ENCODE data around the gene TEAD1. TPM values are rescaled to one million over a fixed set of nuclear protein-coding genes. Genes with fewer than 3 reads are reported as not detected.

Gene TEAD1
- total RNA-seq, 1 donor, result 176 TPM

DNA sequence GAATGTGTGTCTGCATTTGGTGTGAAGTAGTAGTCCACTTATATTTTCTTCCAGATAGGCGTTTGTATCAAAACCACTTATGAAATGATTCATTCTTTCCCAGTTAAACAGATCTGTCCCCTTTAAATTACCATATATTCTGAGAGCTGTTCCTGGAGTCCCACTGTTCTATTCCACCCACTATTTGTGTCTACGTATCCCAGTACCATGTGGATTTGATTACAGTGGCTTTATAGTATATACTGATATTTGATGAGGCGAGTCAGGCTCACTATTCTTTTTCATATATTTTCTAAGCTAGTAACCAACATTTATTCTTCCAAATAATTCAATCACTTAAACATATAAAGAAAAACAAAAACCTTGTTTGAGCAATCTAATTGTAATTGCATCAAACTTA is 253.0 kb downstream of the TEAD1 start:
- TF ChIP-seq CTCF (IDR thresholded peaks at IDR 0.05; ENCODE audit: extremely low read depth, low read depth, low read length), result no peak
- H3K4me1 ChIP-seq (ENCODE audit: insufficient read depth, low read length), result peaks cover 3% of the 10 kb centered on the region
- H3K36me3 ChIP-seq (ENCODE audit: insufficient read depth, low read length), result peaks cover 55% of the 10 kb centered on the region
- H4K20me1 ChIP-seq (ENCODE audit: insufficient read depth, low read length), result peaks cover 7% of the 10 kb centered on the region
- H3K9me3 ChIP-seq (ENCODE audit: low read depth, low read length), result no peaks in the 10 kb centered on the region
- no peak overlapping the region for H3K4me2 ChIP-seq (ENCODE audit: insufficient read depth, low read length)
- DNase-seq (ENCODE audit: insufficient read length, low spot score, missing footprints), result no peak
- H3K27me3 ChIP-seq (ENCODE audit: insufficient read depth, low read length), result no peaks in the 10 kb centered on the region
- H3K4me3 ChIP-seq (ENCODE audit: insufficient read depth, low read length), result no peak overlapping the region
- peaks cover 19% of the 10 kb centered on the region for H3K79me2 ChIP-seq (ENCODE audit: insufficient read depth, low read length)
- no peak overlapping the region for H2AFZ ChIP-seq (ENCODE audit: low read length)
- no peak overlapping the region for H3K27ac ChIP-seq (ENCODE audit: low read depth, low read length)

DNA sequence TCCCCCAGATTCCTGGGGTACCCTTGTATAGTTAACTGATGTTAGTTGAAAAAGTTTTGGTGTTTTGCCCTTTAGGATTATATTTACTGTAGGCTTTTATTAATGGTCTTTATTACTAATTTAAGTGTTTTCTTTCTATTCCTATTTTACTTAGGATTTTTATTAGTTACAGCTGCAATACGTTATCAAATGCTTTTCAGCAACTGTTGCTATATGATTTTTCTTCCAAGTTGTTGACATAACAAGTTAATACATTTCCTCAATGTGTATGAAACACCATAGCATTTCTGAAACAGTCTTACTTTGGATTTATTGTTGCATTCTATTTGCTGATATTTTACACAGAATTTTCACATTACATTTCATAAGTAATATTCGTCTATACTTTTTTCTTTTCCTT is 253.7 kb downstream of the TEAD1 start:
- no peak for TF ChIP-seq CTCF (IDR thresholded peaks at IDR 0.05; ENCODE audit: extremely low read depth, low read depth, low read length)
- H3K79me2 ChIP-seq (ENCODE audit: insufficient read depth, low read length), result peaks cover 16% of the 10 kb centered on the region
- H3K9me3 ChIP-seq (ENCODE audit: low read depth, low read length), result no peaks in the 10 kb centered on the region
- no peak for DNase-seq (ENCODE audit: insufficient read length, low spot score, missing footprints)
- H3K27me3 ChIP-seq (ENCODE audit: insufficient read depth, low read length), result no peaks in the 10 kb centered on the region
- peaks cover 3% of the 10 kb centered on the region for H3K4me1 ChIP-seq (ENCODE audit: insufficient read depth, low read length)
- H3K4me3 ChIP-seq (ENCODE audit: insufficient read depth, low read length), result no peak overlapping the region
- no peak overlapping the region for H3K4me2 ChIP-seq (ENCODE audit: insufficient read depth, low read length)
- no peak overlapping the region for H2AFZ ChIP-seq (ENCODE audit: low read length)
- no peak overlapping the region for H3K27ac ChIP-seq (ENCODE audit: low read depth, low read length)
- peaks cover 60% of the 10 kb centered on the region for H3K36me3 ChIP-seq (ENCODE audit: insufficient read depth, low read length)
- H4K20me1 ChIP-seq (ENCODE audit: insufficient read depth, low read length), result peaks cover 7% of the 10 kb centered on the region

DNA sequence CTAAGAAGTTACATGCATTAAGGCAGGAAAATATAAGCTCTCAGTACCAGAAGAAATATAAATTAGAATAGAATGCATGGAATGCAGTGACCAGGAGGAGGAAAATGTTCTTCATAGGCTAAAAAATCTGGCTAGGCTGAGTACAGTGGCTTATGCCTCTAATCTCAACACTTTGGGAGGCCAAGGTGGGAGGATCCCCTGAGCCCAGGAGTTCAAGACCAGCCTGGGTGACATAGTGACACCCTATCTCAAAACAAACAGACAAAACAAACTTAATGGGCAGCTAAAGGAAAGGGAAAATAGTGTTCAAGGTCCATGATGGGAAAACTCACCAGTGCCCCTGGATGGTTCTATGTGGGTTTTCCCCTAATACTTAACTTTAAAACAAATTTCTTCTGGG is 256.6 kb downstream of the TEAD1 start:
- Histone ChIP-seq H3K27ac (ENCODE audit: low read depth, low read length) (no peak overlapping the region), H3K9me3 (ENCODE audit: low read depth, low read length) (no peaks in the 10 kb centered on the region), H2AFZ (ENCODE audit: low read length) (no peak overlapping the region), H3K36me3 (ENCODE audit: insufficient read depth, low read length) (peaks cover 50% of the 10 kb centered on the region), H3K4me1 (ENCODE audit: insufficient read depth, low read length) (peaks cover 3% of the 10 kb centered on the region), H3K27me3 (ENCODE audit: insufficient read depth, low read length) (no peaks in the 10 kb centered on the region), H3K79me2 (ENCODE audit: insufficient read depth, low read length) (peaks cover 12% of the 10 kb centered on the region), H3K4me2 (ENCODE audit: insufficient read depth, low read length) (no peak overlapping the region), H4K20me1 (ENCODE audit: insufficient read depth, low read length) (peaks cover 3% of the 10 kb centered on the region), H3K4me3 (ENCODE audit: insufficient read depth, low read length) (no peak overlapping the region)
- no peak for TF ChIP-seq CTCF (IDR thresholded peaks at IDR 0.05; ENCODE audit: extremely low read depth, low read depth, low read length)
- DNase-seq (ENCODE audit: insufficient read length, low spot score, missing footprints), result no peak

- no peaks in the 10 kb centered on the region for H3K9me3 ChIP-seq (ENCODE audit: low read depth, low read length)
- H4K20me1 ChIP-seq (ENCODE audit: insufficient read depth, low read length), result no peaks in the 10 kb centered on the region
- H3K27ac ChIP-seq (ENCODE audit: low read depth, low read length), result no peak overlapping the region
- no peak overlapping the region for H2AFZ ChIP-seq (ENCODE audit: low read length)
- no peak for DNase-seq (ENCODE audit: insufficient read length, low spot score, missing footprints)
- peaks cover 3% of the 10 kb centered on the region for H3K79me2 ChIP-seq (ENCODE audit: insufficient read depth, low read length)
- H3K4me2 ChIP-seq (ENCODE audit: insufficient read depth, low read length), result no peak overlapping the region
- no peak overlapping the region for H3K4me3 ChIP-seq (ENCODE audit: insufficient read depth, low read length)
- H3K4me1 ChIP-seq (ENCODE audit: insufficient read depth, low read length), result peaks cover 3% of the 10 kb centered on the region
- no peaks in the 10 kb centered on the region for H3K27me3 ChIP-seq (ENCODE audit: insufficient read depth, low read length)
- H3K36me3 ChIP-seq (ENCODE audit: insufficient read depth, low read length), result peaks cover 53% of the 10 kb centered on the region
- no peak for TF ChIP-seq CTCF (IDR thresholded peaks at IDR 0.05; ENCODE audit: extremely low read depth, low read depth, low read length)
Measured at GRCh38 chr11:12932485-12932884, 258.3 kb downstream of the TEAD1 start.
